SU-DHL-6 (cell line): Measurements from ENCODE around the gene IFNB1.

Experiments used
- H2AFZ ChIP-seq: fragments of 200-600 bp; sonication (generic); 2 replicates; pipeline ENCODE4 v1.6.1; 2014; ENCODE audit warnings: low read depth, mild to moderate bottlenecking, moderate library complexity, mixed read lengths, antibody characterized with exemption, low read length; ENCODE audit not compliant: severe bottlenecking
- H3F3A ChIP-seq: fragments of 200-600 bp; shearing (Covaris generic); 2 replicates; pipeline ENCODE4 v1.6.0; 2016; ENCODE audit warnings: antibody characterized with exemption, mild to moderate bottlenecking; ENCODE audit not compliant: insufficient read depth
- H3K27ac ChIP-seq: fragments of 200-600 bp; sonication (generic); 2 replicates; pipeline ENCODE4 v1.5.1; 2016; ENCODE audit warnings: low read depth, mild to moderate bottlenecking, low read length, moderate library complexity, mixed read lengths
- H3K27me3 ChIP-seq: fragments of 200-600 bp; sonication (generic), shearing (Covaris generic); 2 replicates; pipeline ENCODE4 v1.6.0; 2014; ENCODE audit warnings: mild to moderate bottlenecking, low read length
- H3K36me3 ChIP-seq: fragments of 200-600 bp; sonication (generic); 2 replicates; pipeline ENCODE4 v1.6.1; 2014; ENCODE audit warnings: mild to moderate bottlenecking, low read length, mixed read lengths
- H3K4me2 ChIP-seq: fragments of 300-600, 200-600 bp; shearing (Covaris generic), sonication (generic); 2 replicates; pipeline ENCODE4 v1.6.0; 2014; ENCODE audit warnings: low read length, low read depth, mild to moderate bottlenecking; ENCODE audit not compliant: poor library complexity, severe bottlenecking
- H3K4me3 ChIP-seq: fragments of 200-600 bp; sonication (generic); 2 replicates; pipeline ENCODE4 v1.5.1; 2014; ENCODE audit warnings: antibody characterized with exemption, low read length, mild to moderate bottlenecking, mixed read lengths; ENCODE audit not compliant: insufficient read depth, poor library complexity, severe bottlenecking
- H3K79me2 ChIP-seq: fragments of 200-600 bp; sonication (generic); 2 replicates; pipeline ENCODE4 v1.6.1; 2014; ENCODE audit warnings: mild to moderate bottlenecking, low read length, moderate library complexity; ENCODE audit not compliant: insufficient read depth
- H3K9ac ChIP-seq: fragments of 200-600 bp; sonication (generic); 2 replicates; pipeline ENCODE4 v1.7.0; 2014; ENCODE audit warnings: mild to moderate bottlenecking, low read length
- H3K9me2 ChIP-seq: fragments of 200-600 bp; sonication (generic); replicated peaks from 2 replicates; pipeline ENCODE4 v1.6.1; 2014; ENCODE audit warnings: low read length; ENCODE audit not compliant: insufficient read depth
- H3K9me3 ChIP-seq: fragments of 200-600 bp; sonication (generic); 2 replicates; pipeline ENCODE4 v1.6.1; 2014; ENCODE audit warnings: low read length, mixed read lengths; ENCODE audit not compliant: insufficient read depth
- H4K20me1 ChIP-seq: fragments of 200-600 bp; sonication (generic); 2 replicates; pipeline ENCODE4 v1.6.1; 2014; ENCODE audit warnings: low read depth, mild to moderate bottlenecking, antibody characterized with exemption, low read length, moderate library complexity, mixed read lengths
- CTCF ChIP-seq: fragments of 200-600 bp; sonication (generic); IDR thresholded peaks from one replicate; pipeline ENCODE4 v1.5.1; 2017; ENCODE audit warnings: antibody characterized with exemption, mild to moderate bottlenecking, low read length, moderate library complexity; ENCODE audit not compliant: insufficient read depth, poor library complexity, severe bottlenecking
- EZH2phosphoT487 ChIP-seq: fragments of 200-600 bp; sonication (generic), shearing (Covaris generic); conservative IDR thresholded peaks from 2 replicates; pipeline ENCODE4 v1.6.1; 2018; ENCODE audit warnings: mild to moderate bottlenecking, antibody characterized with exemption, low read length, moderate library complexity, mixed read lengths

The IFNB1 gene

GRCh38 chr9:21060919-21061561, 16.7 kb downstream of the IFNB1 start:
- no peaks in the 10 kb centered on the region for H4K20me1 ChIP-seq
- H3K27me3 ChIP-seq = no peaks in the 10 kb centered on the region
- no peak overlapping the region for H3K9ac ChIP-seq
- no peak overlapping the region for H2AFZ ChIP-seq
- no peaks in the 10 kb centered on the region for H3F3A ChIP-seq
- H3K4me2 ChIP-seq = no peak overlapping the region
- no peaks in the 10 kb centered on the region for H3K9me2 ChIP-seq
- TF ChIP-seq CTCF (no peak), EZH2phosphoT487 (no peak)
- H3K79me2 ChIP-seq = no peaks in the 10 kb centered on the region
- no peaks in the 10 kb centered on the region for H3K9me3 ChIP-seq
- no peak overlapping the region for H3K4me3 ChIP-seq
- no peaks in the 10 kb centered on the region for H3K36me3 ChIP-seq
- H3K27ac ChIP-seq = no peak overlapping the region

- Histone ChIP-seq H3K4me3 (no peak overlapping the region), H4K20me1 (no peaks in the 10 kb centered on the region), H3K9me3 (no peaks in the 10 kb centered on the region), H2AFZ (no peak overlapping the region), H3K79me2 (no peaks in the 10 kb centered on the region), H3F3A (no peaks in the 10 kb centered on the region), H3K4me2 (no peak overlapping the region), H3K9me2 (no peaks in the 10 kb centered on the region), H3K27me3 (no peaks in the 10 kb centered on the region), H3K27ac (no peak overlapping the region), H3K9ac (no peak overlapping the region), H3K36me3 (no peaks in the 10 kb centered on the region)
- TF ChIP-seq EZH2phosphoT487 (no peak), CTCF (no peak)
Observed at GRCh38 chr9:21056931-21057330, 20.8 kb downstream of the IFNB1 start.

- Histone ChIP-seq H3K27me3 (no peaks in the 10 kb centered on the region), H3K9me2 (no peaks in the 10 kb centered on the region), H3F3A (no peaks in the 10 kb centered on the region), H3K27ac (no peak overlapping the region), H3K4me2 (no peak overlapping the region), H4K20me1 (no peaks in the 10 kb centered on the region), H3K79me2 (no peaks in the 10 kb centered on the region), H2AFZ (no peak overlapping the region), H3K9ac (no peak overlapping the region), H3K36me3 (no peaks in the 10 kb centered on the region), H3K4me3 (no peak overlapping the region), H3K9me3 (no peaks in the 10 kb centered on the region)
- TF ChIP-seq CTCF = no peak
- TF ChIP-seq EZH2phosphoT487 = no peak
Observed at GRCh38 chr9:21053851-21054250, 23.9 kb downstream of the IFNB1 start.
